Neural progenitor cell (in vitro differentiated cells): ENCODE results near the gene CALHM1. TPM values are rescaled to one million over a fixed set of nuclear protein-coding genes. Genes with fewer than 3 reads are reported as not detected.
"Not testable (repeated sequence)": the region's sequence is repeated elsewhere in the genome, so short reads cannot be mapped to it uniquely, and the experiment has no call there.

Source experiments
- DNase-seq: peaks from one replicate; pipeline ENCODE4 v3.0.0-alpha.2; 2016; ENCODE audit warnings: low spot score
- H2AFZ ChIP-seq: fragments of 200-600 bp; sonication (generic); replicated peaks from 2 replicates; pipeline ENCODE4 v1.6.1; 2016; ENCODE audit warnings: antibody characterized with exemption
- H3F3A ChIP-seq: fragments of 200-600 bp; sonication (generic); 2 replicates; pipeline ENCODE4 v1.6.1; 2016; ENCODE audit warnings: antibody characterized with exemption, low read depth
- H3K27ac ChIP-seq: fragments of 200-600 bp; sonication (generic); 2 replicates; pipeline ENCODE4 v1.5.1; 2016; ENCODE audit warnings: mild to moderate bottlenecking
- H3K27me3 ChIP-seq: fragments of 200-600 bp; sonication (generic); 2 replicates; pipeline ENCODE4 v1.6.1; 2016; ENCODE audit warnings: mild to moderate bottlenecking, moderate library complexity
- H3K36me3 ChIP-seq: fragments of 200-600 bp; sonication (generic); 2 replicates; pipeline ENCODE4 v1.5.1; 2016
- H3K4me1 ChIP-seq: fragments of 200-600 bp; sonication (generic); 2 replicates; pipeline ENCODE4 v1.6.1; 2016; ENCODE audit warnings: mixed run types
- H3K4me2 ChIP-seq: fragments of 200-600 bp; sonication (generic); 2 replicates; pipeline ENCODE4 v1.6.1; 2016
- H3K4me3 ChIP-seq: fragments of 200-600 bp; sonication (generic); 2 replicates; pipeline ENCODE4 v1.5.1; 2016
- H3K79me2 ChIP-seq: fragments of 200-600 bp; sonication (generic); 2 replicates; pipeline ENCODE4 v1.6.1; 2016; ENCODE audit warnings: low read depth
- H3K9ac ChIP-seq: fragments of 200-600 bp; sonication (generic); 2 replicates; pipeline ENCODE4 v1.6.1; 2016
- H3K9me3 ChIP-seq: fragments of 200-600 bp; sonication (generic); 2 replicates; pipeline ENCODE4 v1.5.1; 2016; ENCODE audit warnings: low read depth
- H4K20me1 ChIP-seq: fragments of 200-600 bp; sonication (generic); 2 replicates; pipeline ENCODE4 v1.6.1; 2016; ENCODE audit warnings: low read depth
- H3K27ac Mint-ChIP-seq: 3 replicates; pipeline ENCODE4 v1.8.0; 2021; ENCODE audit warnings: mixed read lengths
- H3K27me3 Mint-ChIP-seq: 2 replicates; pipeline ENCODE4 v1.8.0; 2022; ENCODE audit warnings: low read depth, mild to moderate bottlenecking, inconsistent platforms, moderate library complexity, mixed read lengths; ENCODE audit not compliant: insufficient read depth
- H3K36me3 Mint-ChIP-seq: 3 replicates; pipeline ENCODE4 v1.8.0; 2021; ENCODE audit warnings: mixed read lengths
- H3K4me1 Mint-ChIP-seq: 3 replicates; pipeline ENCODE4 v1.8.0; 2021; ENCODE audit warnings: mixed read lengths
- H3K4me3 Mint-ChIP-seq: 3 replicates; pipeline ENCODE4 v1.8.0; 2021; ENCODE audit warnings: mild to moderate bottlenecking, moderate library complexity, mixed read lengths
- H3K9me3 Mint-ChIP-seq: 3 replicates; pipeline ENCODE4 v1.8.0; 2020; ENCODE audit warnings: mixed read lengths
- EZH2 ChIP-seq: fragments of 200-600 bp; sonication (generic); IDR thresholded peaks from 2 replicates; pipeline ENCODE4 v1.6.1; 2017; ENCODE audit warnings: antibody characterized with exemption, mild to moderate bottlenecking, moderate library complexity
- EZH2phosphoT487 ChIP-seq: fragments of 200-600 bp; sonication (generic); IDR thresholded peaks from 2 replicates; pipeline ENCODE4 v1.6.1; 2017; ENCODE audit warnings: antibody characterized with exemption
- total RNA-seq: library from RNA; depleted of rRNA; stranded (reverse); fragments of >200 nt; gene quantifications from 2 replicates; pipeline ENCODE4 v1.2.3, GENCODE V29; 2015; ENCODE audit warnings: low replicate concordance
- TF ChIP-seq, protein P1 (sequence below): fragments of 200-600 bp; sonication (generic); IDR thresholded peaks from 2 replicates; pipeline ENCODE4 v1.5.1; 2017; ENCODE audit warnings: antibody characterized with exemption, mild to moderate bottlenecking

Gene CALHM1
- total RNA-seq, 1 donor from 2014 or later: not detected

GRCh38 chr10:103419101-103419500, 39.6 kb downstream of the CALHM1 start:
- H3K36me3 Mint-ChIP-seq: peaks cover 42% of the 10 kb centered on the region
- H3K9me3 Mint-ChIP-seq: no peaks in the 10 kb centered on the region
- H3K27me3 Mint-ChIP-seq: peaks cover 3% of the 10 kb centered on the region
- Histone ChIP-seq H3K9me3 (no peaks in the 10 kb centered on the region), H3K79me2 (no peaks in the 10 kb centered on the region), H3K27ac (no peak overlapping the region), H3K36me3 (peaks cover 6% of the 10 kb centered on the region), H3K9ac (no peak overlapping the region), H2AFZ (no peak overlapping the region), H3F3A (no peaks in the 10 kb centered on the region), H4K20me1 (no peaks in the 10 kb centered on the region), H3K27me3 (no peaks in the 10 kb centered on the region), H3K4me1 (no peaks in the 10 kb centered on the region), H3K4me3 (no peak overlapping the region), H3K4me2 (no peak overlapping the region)
- TF ChIP-seq, protein P1, sequence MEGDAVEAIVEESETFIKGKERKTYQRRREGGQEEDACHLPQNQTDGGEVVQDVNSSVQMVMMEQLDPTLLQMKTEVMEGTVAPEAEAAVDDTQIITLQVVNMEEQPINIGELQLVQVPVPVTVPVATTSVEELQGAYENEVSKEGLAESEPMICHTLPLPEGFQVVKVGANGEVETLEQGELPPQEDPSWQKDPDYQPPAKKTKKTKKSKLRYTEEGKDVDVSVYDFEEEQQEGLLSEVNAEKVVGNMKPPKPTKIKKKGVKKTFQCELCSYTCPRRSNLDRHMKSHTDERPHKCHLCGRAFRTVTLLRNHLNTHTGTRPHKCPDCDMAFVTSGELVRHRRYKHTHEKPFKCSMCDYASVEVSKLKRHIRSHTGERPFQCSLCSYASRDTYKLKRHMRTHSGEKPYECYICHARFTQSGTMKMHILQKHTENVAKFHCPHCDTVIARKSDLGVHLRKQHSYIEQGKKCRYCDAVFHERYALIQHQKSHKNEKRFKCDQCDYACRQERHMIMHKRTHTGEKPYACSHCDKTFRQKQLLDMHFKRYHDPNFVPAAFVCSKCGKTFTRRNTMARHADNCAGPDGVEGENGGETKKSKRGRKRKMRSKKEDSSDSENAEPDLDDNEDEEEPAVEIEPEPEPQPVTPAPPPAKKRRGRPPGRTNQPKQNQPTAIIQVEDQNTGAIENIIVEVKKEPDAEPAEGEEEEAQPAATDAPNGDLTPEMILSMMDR: no peak
- no peak for TF ChIP-seq EZH2
- TF ChIP-seq EZH2phosphoT487: no peak
- peaks cover 2% of the 10 kb centered on the region for H3K4me1 Mint-ChIP-seq
- DNase-seq: no peak
- no peak overlapping the region for H3K27ac Mint-ChIP-seq
- no peak overlapping the region for H3K4me3 Mint-ChIP-seq

DNA sequence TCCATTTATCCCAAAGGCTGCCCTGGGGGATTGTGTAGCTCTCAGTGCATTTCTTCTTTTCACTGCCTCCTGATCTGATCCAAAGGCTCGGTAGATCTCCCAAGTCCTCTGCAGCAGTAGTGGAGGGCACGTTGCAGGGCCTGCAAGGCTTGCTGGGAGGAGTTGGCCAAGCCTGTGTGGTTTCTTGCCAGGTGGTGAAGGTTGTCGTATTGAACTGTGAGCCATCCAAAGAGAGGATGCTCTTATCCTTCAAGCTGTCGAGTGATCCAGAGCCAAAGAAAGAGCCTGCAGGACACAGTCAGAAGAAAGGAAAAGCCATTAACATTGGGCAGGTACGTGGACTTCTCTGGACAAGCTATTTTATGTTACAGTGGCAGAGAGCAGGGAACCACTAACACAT, 41.1 kb downstream of the CALHM1 start:
- Histone ChIP-seq H3K79me2 (no peaks in the 10 kb centered on the region), H3F3A (no peaks in the 10 kb centered on the region), H3K4me1 (no peaks in the 10 kb centered on the region), H3K9ac (no peak overlapping the region), H3K9me3 (no peaks in the 10 kb centered on the region), H3K36me3 (peaks cover 12% of the 10 kb centered on the region), H4K20me1 (no peaks in the 10 kb centered on the region), H3K4me3 (no peak overlapping the region), H3K27me3 (no peaks in the 10 kb centered on the region), H3K27ac (no peak overlapping the region), H2AFZ (no peak overlapping the region), H3K4me2 (no peak overlapping the region)
- DNase-seq: no peak
- Mint-ChIP-seq H3K27ac (no peak overlapping the region), H3K27me3 (peaks cover 3% of the 10 kb centered on the region), H3K36me3 (peaks cover 35% of the 10 kb centered on the region), H3K4me3 (peak overlapping the region; percentile 21), H3K4me1 (peaks cover 2% of the 10 kb centered on the region), H3K9me3 (no peaks in the 10 kb centered on the region)
- TF ChIP-seq EZH2 (no peak), EZH2phosphoT487 (no peak)
- TF ChIP-seq, protein P1: no peak

DNA sequence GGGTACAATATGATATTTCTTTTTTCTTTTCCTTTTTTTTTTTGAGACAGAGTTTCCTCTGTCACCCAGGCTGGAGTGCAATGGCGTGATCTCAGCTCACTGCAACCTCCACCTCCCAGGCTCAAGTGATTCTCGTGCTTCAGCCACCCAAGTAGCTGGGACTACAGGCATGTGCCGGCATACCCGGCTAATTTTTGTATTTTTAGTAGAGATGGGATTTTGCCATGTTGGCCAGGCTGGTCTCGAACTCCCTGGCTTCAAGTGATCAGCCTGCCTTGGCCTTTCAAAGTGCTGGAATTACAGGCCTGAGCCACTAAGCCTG, 41.6 kb downstream of the CALHM1 start:
- not testable (repeated sequence) for H3K4me3 ChIP-seq, H3K9ac ChIP-seq, H3K27ac ChIP-seq, H3K9me3 ChIP-seq, H3K4me3 Mint-ChIP-seq, H3K79me2 ChIP-seq, H2AFZ ChIP-seq, H3K4me1 ChIP-seq, H3K27me3 Mint-ChIP-seq, DNase-seq, H3K27me3 ChIP-seq, H3K4me2 ChIP-seq, H3F3A ChIP-seq, H3K4me1 Mint-ChIP-seq, H3K9me3 Mint-ChIP-seq, H4K20me1 ChIP-seq, H3K27ac Mint-ChIP-seq
- peaks cover 31% of the 10 kb centered on the region for H3K36me3 Mint-ChIP-seq
- H3K36me3 ChIP-seq: peaks cover 12% of the 10 kb centered on the region

DNA sequence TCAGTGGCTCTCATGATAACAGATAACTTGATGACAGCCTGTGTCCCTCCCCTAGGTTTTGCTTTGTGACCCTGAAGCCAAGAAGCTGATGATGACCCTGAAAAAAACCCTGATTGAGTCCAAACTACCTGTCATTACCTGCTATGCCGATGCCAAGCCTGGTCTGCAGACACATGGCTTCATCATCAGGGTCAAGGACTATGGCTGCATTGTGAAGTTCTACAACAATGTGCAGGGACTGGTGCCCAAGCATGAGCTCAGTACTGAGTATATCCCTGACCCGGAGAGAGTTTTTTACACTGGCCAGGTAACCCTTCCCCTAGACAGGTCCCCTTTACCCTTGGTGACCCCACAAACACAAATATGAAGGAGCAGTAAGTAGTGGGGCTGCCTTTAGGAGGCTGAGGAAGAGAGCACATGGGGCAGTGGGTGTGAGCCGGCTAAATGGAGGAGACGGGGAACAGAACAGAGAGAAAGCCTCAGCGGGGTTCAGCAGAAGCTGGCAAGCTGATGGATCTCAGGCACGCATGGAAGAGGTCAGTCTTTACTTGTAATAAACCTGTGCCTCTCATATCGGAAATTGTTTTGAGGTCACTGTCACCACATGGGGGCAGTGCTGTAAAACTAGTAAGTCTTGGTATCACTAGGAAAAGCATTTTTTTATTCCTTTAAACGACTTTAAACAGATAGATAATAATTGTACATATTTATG, 42.1 kb downstream of the CALHM1 start:
- TF ChIP-seq, protein P1: peak; percentile 64
- TF ChIP-seq EZH2 (no peak), EZH2phosphoT487 (no peak)
- no peaks in the 10 kb centered on the region for H3F3A ChIP-seq

More for the DNA sequence above, 42.1 kb downstream of the CALHM1 start:
- Histone ChIP-seq H3K27me3 (no peaks in the 10 kb centered on the region), H3K4me3 (no peak overlapping the region), H3K27ac (no peak overlapping the region), H3K4me2 (no peak overlapping the region), H3K9ac (no peak overlapping the region), H3K79me2 (no peaks in the 10 kb centered on the region), H3K4me1 (no peaks in the 10 kb centered on the region), H2AFZ (no peak overlapping the region), H4K20me1 (no peaks in the 10 kb centered on the region), H3K36me3 (peaks cover 12% of the 10 kb centered on the region), H3K9me3 (no peaks in the 10 kb centered on the region)
- peak; percentile 59 for DNase-seq
- H3K4me3 Mint-ChIP-seq: no peak overlapping the region
- H3K27me3 Mint-ChIP-seq: no peaks in the 10 kb centered on the region
- H3K9me3 Mint-ChIP-seq: no peaks in the 10 kb centered on the region
- no peaks in the 10 kb centered on the region for H3K4me1 Mint-ChIP-seq
- peaks cover 31% of the 10 kb centered on the region for H3K36me3 Mint-ChIP-seq
- no peak overlapping the region for H3K27ac Mint-ChIP-seq
